HepG2 (cell line): ENCODE data around the gene PTCD3. TPM values are rescaled to one million over a fixed set of nuclear protein-coding genes. Genes with fewer than 3 reads are reported as not detected.

Source experiments
- ETS1 ChIP-seq: sonication (generic); formaldehyde crosslinking; IDR thresholded peaks from 2 replicates; pipeline ENCODE4 v1.4.0; 2020; ENCODE audit warnings: missing genetic modification reagents
- NFKB2 ChIP-seq: sonication (generic); formaldehyde crosslinking; IDR thresholded peaks from 2 replicates; pipeline ENCODE4 v1.4.0; 2020; ENCODE audit warnings: missing genetic modification reagents, borderline replicate concordance
- PRDM10 ChIP-seq: sonication (generic); formaldehyde crosslinking; IDR thresholded peaks from 2 replicates; pipeline ENCODE4 v1.4.0; 2020; ENCODE audit warnings: low read depth, missing genetic modification reagents
- SNAPC2 ChIP-seq: sonication (generic); formaldehyde crosslinking; IDR thresholded peaks from 2 replicates; pipeline ENCODE4 v1.8.1; 2022; ENCODE audit warnings: mild to moderate bottlenecking, missing genetic modification reagents
- TEAD3 ChIP-seq: optimal IDR thresholded peaks from 2 replicates; pipeline ENCODE3; 2016; ENCODE audit warnings: borderline replicate concordance
- TSC22D2 ChIP-seq: sonication (generic); formaldehyde crosslinking; IDR thresholded peaks from 2 replicates; pipeline ENCODE4 v1.5.1; 2020; ENCODE audit warnings: missing genetic modification reagents, mild to moderate bottlenecking, borderline replicate concordance
- ZBTB3 ChIP-seq: sonication (generic); formaldehyde crosslinking; IDR thresholded peaks from 2 replicates; pipeline ENCODE4 v1.4.0; 2020; ENCODE audit warnings: low read depth, mild to moderate bottlenecking, moderate library complexity, missing genetic modification reagents, borderline replicate concordance
- ZBTB33 ChIP-seq: sonication (generic); formaldehyde crosslinking; IDR thresholded peaks from 2 replicates; pipeline ENCODE4 v1.4.0; 2020; ENCODE audit warnings: missing genetic modification reagents
- ZNF121 ChIP-seq: sonication (generic); formaldehyde crosslinking; IDR thresholded peaks from 2 replicates; pipeline ENCODE4 v1.5.0; 2020; ENCODE audit warnings: mild to moderate bottlenecking, missing genetic modification reagents
- ZNF646 ChIP-seq: sonication (generic); formaldehyde crosslinking; IDR thresholded peaks from 2 replicates; pipeline ENCODE4 v1.9.0; 2021; ENCODE audit warnings: mild to moderate bottlenecking, missing genetic modification reagents
- ZUFSP ChIP-seq: sonication (generic); formaldehyde crosslinking; IDR thresholded peaks from 2 replicates; pipeline ENCODE4 v1.9.0; 2021; ENCODE audit warnings: missing genetic modification reagents, mild to moderate bottlenecking, borderline replicate concordance
- polyA plus RNA-seq, 8 experiments: library from polyadenylated mRNA; depleted of rRNA in 3 of 8; stranded (reverse) in 7 of 8; unstranded in 1 of 8; fragments of >200 nt; fragmentation: Illumina TruSeq in 4 of 8; extraction: Trizol in 4 of 8; gene quantifications; 2 replicates each; pipeline versions ENCODE4 v1.2.1 to v1.2.3, GENCODE V29; 2011 to 2016; ENCODE audit warnings: low read depth in 4 of 8, missing spikeins in 1 of 8, mixed read lengths in 1 of 8; ENCODE audit not compliant: insufficient read depth in 1 of 8
- total RNA-seq, 5 experiments: library from RNA; depleted of rRNA; stranded (reverse); fragments of >200 nt; fragmentation: Illumina TruSeq; extraction: Trizol; gene quantifications; 2 replicates each; pipeline ENCODE4 v1.2.3, GENCODE V29; 2016; ENCODE audit warnings: low read depth in 1 of 5

The PTCD3 gene
- total and polyA plus RNA-seq, 2 of the 13 experiments (the other 11 are each of a cell fraction or from before 2014, with no cell fraction given), result 124 to 309 TPM

GRCh38 chr2:86105252-86105968, 625 bp upstream of the PTCD3 start, which contains the start of gene POLR1A (continued):
- no peak for TF ChIP-seq PRDM10 (CRISPR knock-in tag)
- TF ChIP-seq ZBTB3, result no peak
- TF ChIP-seq TEAD3 (CRISPR knock-in tag), result peak; percentile 55
- TF ChIP-seq ZBTB33 (CRISPR knock-in tag), result no peak
- TF ChIP-seq NFKB2 (CRISPR knock-in tag), result peak; percentile 8; the same call in 1 of the 2 replicates
- TF ChIP-seq SNAPC2 (CRISPR knock-in tag), result no peak
- TF ChIP-seq ZUFSP (CRISPR knock-in tag), result no peak
- no peak for TF ChIP-seq TSC22D2 (CRISPR knock-in tag)
- TF ChIP-seq ZNF121, result no peak
- TF ChIP-seq ETS1, result no peak
- TF ChIP-seq ZNF646 (CRISPR knock-in tag), result no peak
